ENCODE results near the gene WWC1. TPM values are rescaled to one million over a fixed set of nuclear protein-coding genes. Genes with fewer than 3 reads are reported as not detected.

WWC1 gene
- total RNA-seq, 2 donors from 2014 or later: 2.7 to 8.1 TPM

GRCh38 chr5:168368854-168369253 lies 77.4 kb downstream of the WWC1 start:
- Histone ChIP-seq H3K9me3 (no peaks in the 10 kb centered on the region), H3K36me3 (no peaks in the 10 kb centered on the region), H3K4me3 (no peak overlapping the region), H3K4me1 (peaks cover 0 to 16% of the 10 kb centered on the region in 2 donors), H3K27ac (no peak overlapping the region), H3K27me3 (no peaks in the 10 kb centered on the region)
- DNase-seq (ENCODE audit: low spot score): no peak
- no peak for TF ChIP-seq CTCF (IDR thresholded peaks at IDR 0.05)

- Histone ChIP-seq H3K27ac (no peak overlapping the region), H3K9me3 (no peaks in the 10 kb centered on the region), H3K36me3 (no peaks in the 10 kb centered on the region), H3K4me3 (no peak overlapping the region), H3K4me1 (peaks cover 0 to 1% of the 10 kb centered on the region in 2 donors), H3K27me3 (no peaks in the 10 kb centered on the region)
- DNase-seq (ENCODE audit: low spot score): no peak
- no peak for TF ChIP-seq CTCF (IDR thresholded peaks at IDR 0.05)
Observed at GRCh38 chr5:168370831-168371230, 79.4 kb downstream of the WWC1 start.

- H3K27ac ChIP-seq: no peak overlapping the region
- TF ChIP-seq CTCF (IDR thresholded peaks at IDR 0.05): no peak
- H3K36me3 ChIP-seq: no peaks in the 10 kb centered on the region
- H3K4me3 ChIP-seq: no peak overlapping the region
- H3K9me3 ChIP-seq: no peaks in the 10 kb centered on the region
- no peak for DNase-seq (ENCODE audit: low spot score)
- H3K27me3 ChIP-seq: no peaks in the 10 kb centered on the region
- no peaks in the 10 kb centered on the region for H3K4me1 ChIP-seq
Observed at GRCh38 chr5:168372356-168372946, 81.0 kb downstream of the WWC1 start.

GRCh38 chr5:168374532-168374931 lies 83.1 kb downstream of the WWC1 start:
- DNase-seq (ENCODE audit: low spot score): no peak
- Histone ChIP-seq H3K27me3 (no peaks in the 10 kb centered on the region), H3K4me1 (no peaks in the 10 kb centered on the region), H3K9me3 (no peaks in the 10 kb centered on the region), H3K4me3 (no peak overlapping the region), H3K27ac (no peak overlapping the region), H3K36me3 (no peaks in the 10 kb centered on the region)
- no peak for TF ChIP-seq CTCF (IDR thresholded peaks at IDR 0.05)

GRCh38 chr5:168375214-168375613 lies 83.8 kb downstream of the WWC1 start:
- Histone ChIP-seq H3K4me3 (no peak overlapping the region), H3K27ac (no peak overlapping the region), H3K9me3 (no peaks in the 10 kb centered on the region), H3K4me1 (no peaks in the 10 kb centered on the region), H3K36me3 (no peaks in the 10 kb centered on the region), H3K27me3 (no peaks in the 10 kb centered on the region)
- DNase-seq (ENCODE audit: low spot score): no peak
- no peak for TF ChIP-seq CTCF (IDR thresholded peaks at IDR 0.05)

GRCh38 chr5:168377525-168377924 lies 86.1 kb downstream of the WWC1 start:
- no peak overlapping the region for H3K4me3 ChIP-seq
- no peak for TF ChIP-seq CTCF (IDR thresholded peaks at IDR 0.05)

More at GRCh38 chr5:168377525-168377924, 86.1 kb downstream of the WWC1 start:
- H3K27ac ChIP-seq: no peak overlapping the region
- no peaks in the 10 kb centered on the region for H3K36me3 ChIP-seq
- H3K27me3 ChIP-seq: no peaks in the 10 kb centered on the region
- H3K9me3 ChIP-seq: no peaks in the 10 kb centered on the region
- no peaks in the 10 kb centered on the region for H3K4me1 ChIP-seq
- DNase-seq (ENCODE audit: low spot score): no peak

Data from right atrium auricular region (tissue), 2 donors.